Uterus (tissue), 4 donors: ENCODE results near the gene GJA5. TPM values are rescaled to one million over a fixed set of nuclear protein-coding genes. Genes with fewer than 3 reads are reported as not detected.

Source experiments
- DNase-seq, 2 donors: peaks; one replicate each; pipeline ENCODE4 v3.0.0-alpha.2; 2019 to 2020
- H3K27ac ChIP-seq, 2 donors: fragments of 200-600 bp; sonication (generic); 1 replicate in 1 of 2; 2 replicates in 1 of 2; pipeline ENCODE4 v1.5.1; 2016 to 2018
- H3K27me3 ChIP-seq, 2 donors: fragments of 200-600 bp; sonication (generic); one replicate each; pipeline ENCODE4 v1.5.1; 2018 to 2019; ENCODE audit warnings: control low read depth in 1 of 2
- H3K36me3 ChIP-seq, 2 donors: fragments of 200-600 bp; sonication (generic); one replicate each; pipeline ENCODE4 v1.5.1; 2019; ENCODE audit warnings: control low read depth in 1 of 2
- H3K4me1 ChIP-seq, 2 donors: fragments of 200-600 bp; sonication (generic); one replicate each; pipeline ENCODE4 v1.5.1; 2018 to 2019; ENCODE audit warnings: control low read depth in 1 of 2
- H3K4me3 ChIP-seq, 2 donors: fragments of 200-600 bp; sonication (generic); 1 replicate in 1 of 2; 2 replicates in 1 of 2; pipeline ENCODE4 v1.5.1; 2018 to 2019; ENCODE audit warnings: mild to moderate bottlenecking in 1 of 2
- H3K9me3 ChIP-seq, 2 donors: fragments of 200-600 bp; sonication (generic); one replicate each; pipeline ENCODE4 v1.5.1; 2019; ENCODE audit warnings: control low read depth in 1 of 2
- CTCF ChIP-seq, 4 experiments: fragments of 200-600 bp in 2 of 4; fragments of 450-650 bp in 2 of 4; sonication (generic) in 2 of 4; IDR thresholded peaks; one replicate each; pipeline ENCODE4 v1.5.1; 2016 to 2019; ENCODE audit warnings: antibody characterized with exemption in 4 of 4, mild to moderate bottlenecking in 2 of 4, moderate library complexity in 1 of 4
- POLR2A ChIP-seq, 2 donors: fragments of 450-650 bp; IDR thresholded peaks; one replicate each; pipeline ENCODE4 v1.6.1; 2016; ENCODE audit warnings: antibody characterized with exemption in 2 of 2, mild to moderate bottlenecking in 1 of 2, moderate library complexity in 1 of 2
- intact Hi-C: fragments of 100-400 bp; cut with DNase I; formaldehyde crosslinking; loops from one replicate; pipeline ENCODE4 v1.15.1; 2023; ENCODE audit warnings: low total_unique reads
- total RNA-seq, 4 donors: library from RNA; depleted of rRNA in 3 of 4; stranded (reverse); fragments of >200 nt in 3 of 4; gene quantifications; one replicate each; pipeline versions ENCODE4 v1.1.0 to v1.2.4, GENCODE V29; 2014 to 2023
- donor health status: DM: yes; HTN: yes; CAD: no.

Gene GJA5
- total RNA-seq, 4 donors from 2014 or later: 10.0 to 24.5 (median 15.1) TPM

- TF ChIP-seq POLR2A (IDR thresholded peaks at IDR 0.05) (no peak), CTCF (IDR thresholded peaks at IDR 0.05) (no peak)
- no peak overlapping the region for H3K27ac ChIP-seq
- H3K36me3 ChIP-seq: no peaks in the 10 kb centered on the region
- no peaks in the 10 kb centered on the region for H3K27me3 ChIP-seq
- H3K4me3 ChIP-seq: no peak overlapping the region
- intact Hi-C loops: no loop called here
- no peaks in the 10 kb centered on the region for H3K4me1 ChIP-seq
- DNase-seq: no peak
- no peaks in the 10 kb centered on the region for H3K9me3 ChIP-seq
Measured at GRCh38 chr1:147800804-147801203, 40.4 kb upstream of the GJA5 start.

- TF ChIP-seq CTCF (IDR thresholded peaks at IDR 0.05) (no peak), POLR2A (IDR thresholded peaks at IDR 0.05) (no peak)
- intact Hi-C loops: no loop called here
- Histone ChIP-seq H3K9me3 (no peaks in the 10 kb centered on the region), H3K27me3 (no peaks in the 10 kb centered on the region), H3K4me3 (no peak overlapping the region), H3K27ac (no peak overlapping the region), H3K4me1 (no peaks in the 10 kb centered on the region), H3K36me3 (no peaks in the 10 kb centered on the region)
- DNase-seq: no peak
Measured at GRCh38 chr1:147798731-147799130, 38.3 kb upstream of the GJA5 start.

- no peaks in the 10 kb centered on the region for H3K36me3 ChIP-seq
- DNase-seq: no peak
- intact Hi-C loops: no loop called here
- no peak overlapping the region for H3K27ac ChIP-seq
- H3K4me1 ChIP-seq: no peaks in the 10 kb centered on the region
- no peaks in the 10 kb centered on the region for H3K27me3 ChIP-seq
- no peaks in the 10 kb centered on the region for H3K9me3 ChIP-seq
- TF ChIP-seq CTCF (IDR thresholded peaks at IDR 0.05): no peak
- H3K4me3 ChIP-seq: no peak overlapping the region
Measured at GRCh38 chr1:147794570-147794969, 34.2 kb upstream of the GJA5 start.

- H3K4me3 ChIP-seq: no peak overlapping the region
- no peaks in the 10 kb centered on the region for H3K36me3 ChIP-seq
- no peaks in the 10 kb centered on the region for H3K27me3 ChIP-seq
- no peaks in the 10 kb centered on the region for H3K4me1 ChIP-seq
- H3K9me3 ChIP-seq: no peaks in the 10 kb centered on the region
- no peak for DNase-seq
- intact Hi-C loops: no loop called here
- H3K27ac ChIP-seq: no peak overlapping the region
- TF ChIP-seq POLR2A (IDR thresholded peaks at IDR 0.05) (no peak), CTCF (IDR thresholded peaks at IDR 0.05) (no peak)
Measured at GRCh38 chr1:147791876-147792275, 31.5 kb upstream of the GJA5 start.

- Histone ChIP-seq H3K9me3 (no peaks in the 10 kb centered on the region), H3K27ac (no peak overlapping the region), H3K4me3 (no peak overlapping the region), H3K36me3 (no peaks in the 10 kb centered on the region), H3K27me3 (no peaks in the 10 kb centered on the region), H3K4me1 (peaks cover 0 to 9% of the 10 kb centered on the region in 2 donors)
- intact Hi-C loops: no loop called here
- no peak for TF ChIP-seq CTCF (IDR thresholded peaks at IDR 0.05)
- TF ChIP-seq POLR2A (IDR thresholded peaks at IDR 0.05): no peak
- DNase-seq: no peak
Measured at GRCh38 chr1:147787765-147788164, 27.4 kb upstream of the GJA5 start.
